Lung (tissue), 12 donors: ENCODE results near the gene MARK2. TPM values are rescaled to one million over a fixed set of nuclear protein-coding genes. Genes with fewer than 3 reads are reported as not detected.

Experiments
- ATAC-seq: fragments of 200-7000 bp; cut with Tn5 transposase; one replicate; pipeline ENCODE4 v1.9.1; 2020; ENCODE audit warnings: moderate number of reproducible peaks; ENCODE audit not compliant: insufficient read depth, low FRiP score
- DNase-seq, 3 donors: peaks; one replicate each; pipeline ENCODE4 v3.0.0-alpha.2; 2013 to 2017
- H3K27ac ChIP-seq, 2 donors: one replicate each; pipeline ENCODE4 v1.5.1; 2013; ENCODE audit warnings: mild to moderate bottlenecking in 2 of 2, moderate library complexity in 2 of 2, control low read depth in 1 of 2, inconsistent platforms in 1 of 2, low read depth in 1 of 2, low read length in 1 of 2
- H3K27me3 ChIP-seq, 3 donors: one replicate each; pipeline ENCODE4 v1.5.1; 2013; ENCODE audit warnings: low read length in 2 of 3; ENCODE audit not compliant: control insufficient read depth in 3 of 3, insufficient read depth in 3 of 3
- H3K36me3 ChIP-seq, 4 donors: one replicate each; pipeline ENCODE4 v1.5.1; 2013; ENCODE audit warnings: low read length in 4 of 4, mild to moderate bottlenecking in 1 of 4, moderate library complexity in 1 of 4; ENCODE audit not compliant: control insufficient read depth in 4 of 4, insufficient read depth in 4 of 4
- H3K4me1 ChIP-seq, 5 donors: one replicate each; pipeline ENCODE4 v1.5.1; 2013; ENCODE audit warnings: low read length in 5 of 5, mild to moderate bottlenecking in 2 of 5, moderate library complexity in 1 of 5; ENCODE audit not compliant: control insufficient read depth in 5 of 5, insufficient read depth in 5 of 5
- H3K4me3 ChIP-seq: one replicate; pipeline ENCODE4 v1.5.1; 2013; ENCODE audit warnings: mild to moderate bottlenecking, control low read depth, moderate library complexity
- H3K9ac ChIP-seq, 2 donors: one replicate each; pipeline ENCODE4 v1.5.1; 2013; ENCODE audit warnings: low read length in 2 of 2, control low read depth in 1 of 2; ENCODE audit not compliant: insufficient read depth in 1 of 2
- H3K9me3 ChIP-seq, 4 donors: one replicate each; pipeline ENCODE4 v1.5.1; 2013; ENCODE audit warnings: low read length in 3 of 4, mild to moderate bottlenecking in 1 of 4, moderate library complexity in 1 of 4; ENCODE audit not compliant: control insufficient read depth in 4 of 4, insufficient read depth in 3 of 4
- WGBS, 2 donors: extraction: QIAGEN DNeasy Blood & Tissue Kit; methylation state at CpG; one replicate each; pipeline ENCODE4 v1.1.7; 2013; 5-methylcytosine and 5-hydroxymethylcytosine counted together
- polyA plus RNA-seq, 2 donors: library from polyadenylated mRNA; stranded (reverse); fragments of 200-250 nt; gene quantifications; one replicate each; pipeline ENCODE4 v1.2.1, GENCODE V29; 2013
- total RNA-seq, 2 donors: library from RNA; depleted of rRNA in 1 of 2; stranded (reverse); fragments of >200 nt in 1 of 2; gene quantifications; one replicate each; pipeline ENCODE4 v1.2.1, GENCODE V29; 2014 to 2021
- TF ChIP-seq, protein P1 (sequence below): IDR thresholded peaks from 2 replicates; pipeline ENCODE4 v1.5.1; 2012; ENCODE audit warnings: mild to moderate bottlenecking; ENCODE audit errors: control extremely low read depth, extremely low read depth
- donor health status: control.
- donor health status: control.
- donor health status: Bipolar disorder and iron deficiency.
- donor health status: healthy.
- donor health status: DM: yes; HTN: yes; CAD: no.

Gene MARK2
- total and polyA plus RNA-seq, 4 donors, result 15.5 to 42.9 (median 32.3) TPM

- no peak overlapping the region for H3K9ac ChIP-seq
- peaks cover 0 to 7% (median 0%) of the 10 kb centered on the region in 4 donors for H3K36me3 ChIP-seq
- no peak overlapping the region for H3K4me3 ChIP-seq
- 90% methylated on average over 6 of the region's 6 CpGs for WGBS, 2 donors
- no peak overlapping the region for H3K27ac ChIP-seq
- H3K4me1 ChIP-seq, result peaks cover 6 to 31% (median 15%) of the 10 kb centered on the region in 5 donors
- ATAC-seq (no peak), DNase-seq (no peak)
- H3K27me3 ChIP-seq, result no peaks in the 10 kb centered on the region
- TF ChIP-seq, protein P1, sequence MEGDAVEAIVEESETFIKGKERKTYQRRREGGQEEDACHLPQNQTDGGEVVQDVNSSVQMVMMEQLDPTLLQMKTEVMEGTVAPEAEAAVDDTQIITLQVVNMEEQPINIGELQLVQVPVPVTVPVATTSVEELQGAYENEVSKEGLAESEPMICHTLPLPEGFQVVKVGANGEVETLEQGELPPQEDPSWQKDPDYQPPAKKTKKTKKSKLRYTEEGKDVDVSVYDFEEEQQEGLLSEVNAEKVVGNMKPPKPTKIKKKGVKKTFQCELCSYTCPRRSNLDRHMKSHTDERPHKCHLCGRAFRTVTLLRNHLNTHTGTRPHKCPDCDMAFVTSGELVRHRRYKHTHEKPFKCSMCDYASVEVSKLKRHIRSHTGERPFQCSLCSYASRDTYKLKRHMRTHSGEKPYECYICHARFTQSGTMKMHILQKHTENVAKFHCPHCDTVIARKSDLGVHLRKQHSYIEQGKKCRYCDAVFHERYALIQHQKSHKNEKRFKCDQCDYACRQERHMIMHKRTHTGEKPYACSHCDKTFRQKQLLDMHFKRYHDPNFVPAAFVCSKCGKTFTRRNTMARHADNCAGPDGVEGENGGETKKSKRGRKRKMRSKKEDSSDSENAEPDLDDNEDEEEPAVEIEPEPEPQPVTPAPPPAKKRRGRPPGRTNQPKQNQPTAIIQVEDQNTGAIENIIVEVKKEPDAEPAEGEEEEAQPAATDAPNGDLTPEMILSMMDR, result no peak
- no peaks in the 10 kb centered on the region for H3K9me3 ChIP-seq
Measured at GRCh38 chr11:63876616-63877015, 37.7 kb downstream of the MARK2 start.

GRCh38 chr11:63877658-63878241 lies 38.8 kb downstream of the MARK2 start:
- ATAC-seq (no peak), DNase-seq (no peak)
- TF ChIP-seq, protein P1, result no peak
- peaks cover 0 to 7% (median 0%) of the 10 kb centered on the region in 4 donors for H3K36me3 ChIP-seq
- H3K9ac ChIP-seq, result no peak overlapping the region
- H3K4me3 ChIP-seq, result no peak overlapping the region
- H3K4me1 ChIP-seq, result peaks cover 0 to 29% (median 7%) of the 10 kb centered on the region in 5 donors
- no peak overlapping the region for H3K27ac ChIP-seq
- no peaks in the 10 kb centered on the region for H3K9me3 ChIP-seq
- H3K27me3 ChIP-seq, result no peaks in the 10 kb centered on the region
- 93 to 95% methylated on average over 6 of the region's 6 CpGs for WGBS, 2 donors

DNA sequence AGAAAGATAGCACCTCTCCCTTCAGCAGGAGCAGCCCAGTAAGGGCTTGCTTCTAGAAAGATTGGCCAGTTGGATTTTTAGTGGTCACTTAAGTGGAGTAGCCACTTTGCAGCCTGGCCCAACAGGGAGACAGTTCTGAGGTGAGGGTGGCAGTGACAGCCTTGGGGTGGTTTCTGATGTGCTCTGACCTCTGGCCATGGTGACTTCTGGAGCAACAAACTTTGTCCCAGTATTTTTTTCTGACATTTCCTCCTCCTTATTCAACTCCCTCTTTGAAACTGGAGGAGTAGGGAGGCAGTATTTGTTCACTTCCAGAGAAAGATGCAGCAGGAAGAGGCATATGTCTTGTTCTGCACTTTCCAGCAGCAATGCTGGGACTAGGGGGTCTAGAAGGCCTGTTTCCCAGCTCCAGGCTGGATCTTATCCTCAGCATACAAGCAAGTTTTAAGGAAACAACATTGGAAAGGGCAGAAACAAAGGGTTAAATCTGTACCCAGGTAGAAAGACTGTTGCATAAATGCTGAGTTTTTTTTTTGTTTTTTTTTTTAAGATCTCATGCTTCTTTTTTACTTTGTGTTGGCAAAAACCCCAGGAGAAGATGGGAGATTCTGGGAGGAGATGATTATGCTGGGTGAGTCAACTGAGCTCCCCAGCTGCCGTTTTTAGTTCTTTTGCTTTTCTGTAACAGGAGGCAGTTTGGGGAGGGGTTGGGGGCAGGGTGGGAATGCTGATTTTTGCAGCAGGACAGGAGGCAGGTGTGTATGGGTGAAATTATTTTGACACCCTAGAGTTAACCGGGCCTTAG lies 40.9 kb downstream of the MARK2 start:
- DNase-seq, result no peak
- Histone ChIP-seq H3K4me1 (peaks cover 0 to 23% (median 7%) of the 10 kb centered on the region in 5 donors), H3K9me3 (no peaks in the 10 kb centered on the region), H3K27ac (peak overlapping the region in 1 of 2 donors; percentile 4), H3K9ac (no peak overlapping the region), H3K4me3 (no peak overlapping the region), H3K27me3 (no peaks in the 10 kb centered on the region), H3K36me3 (peaks cover 0 to 7% (median 1%) of the 10 kb centered on the region in 4 donors)
- WGBS, 2 donors, result 41 to 72% methylated on average over 2 of the region's 2 CpGs
- ATAC-seq, result no peak
- TF ChIP-seq, protein P1, result no peak
